GM13977 (cell line): Measurements from ENCODE around the gene TPRG1.

Experiments
- DNase-seq: peaks from one replicate; pipeline ENCODE4 v3.0.0; 2012; ENCODE audit warnings: low spot score
- in situ Hi-C: fragments of 300-500 bp; cut with MboI; formaldehyde crosslinking; loops from one replicate; pipeline ENCODE4 v1.12.0; 2022; ENCODE audit warnings: low sequenced_read_pairs, low pct_unique_long_range_greater_than_20kb, mixed read lengths, inconsistent platforms; ENCODE audit not compliant: unreplicated experiment
- TF ChIP-seq, protein P1 (sequence below): IDR thresholded peaks from 2 replicates; pipeline ENCODE4 v1.5.1; 2012; ENCODE audit warnings: mild to moderate bottlenecking, control low read depth; ENCODE audit not compliant: insufficient read depth; ENCODE audit errors: extremely low read depth, missing control alignments

The TPRG1 gene

DNA sequence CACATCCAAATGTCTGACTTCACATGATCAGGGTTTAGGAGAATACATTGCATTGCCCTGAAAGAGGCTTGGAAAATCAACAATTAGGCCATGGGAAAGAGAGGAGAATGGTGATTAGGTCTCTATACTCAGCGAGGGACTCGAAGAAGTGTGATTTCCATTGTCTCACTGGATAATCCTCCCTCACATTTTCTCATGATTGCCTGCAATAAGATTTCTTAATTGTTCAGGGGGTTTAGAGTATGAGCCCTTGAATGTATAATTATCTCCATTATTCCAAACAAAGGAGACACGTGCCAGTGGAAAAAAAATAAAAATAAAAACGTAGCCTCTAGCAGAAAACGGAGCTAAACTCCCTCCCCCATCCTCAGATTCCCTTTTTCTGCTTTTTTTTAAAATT lies 173.2 kb downstream of the TPRG1 start:
- TF ChIP-seq, protein P1, sequence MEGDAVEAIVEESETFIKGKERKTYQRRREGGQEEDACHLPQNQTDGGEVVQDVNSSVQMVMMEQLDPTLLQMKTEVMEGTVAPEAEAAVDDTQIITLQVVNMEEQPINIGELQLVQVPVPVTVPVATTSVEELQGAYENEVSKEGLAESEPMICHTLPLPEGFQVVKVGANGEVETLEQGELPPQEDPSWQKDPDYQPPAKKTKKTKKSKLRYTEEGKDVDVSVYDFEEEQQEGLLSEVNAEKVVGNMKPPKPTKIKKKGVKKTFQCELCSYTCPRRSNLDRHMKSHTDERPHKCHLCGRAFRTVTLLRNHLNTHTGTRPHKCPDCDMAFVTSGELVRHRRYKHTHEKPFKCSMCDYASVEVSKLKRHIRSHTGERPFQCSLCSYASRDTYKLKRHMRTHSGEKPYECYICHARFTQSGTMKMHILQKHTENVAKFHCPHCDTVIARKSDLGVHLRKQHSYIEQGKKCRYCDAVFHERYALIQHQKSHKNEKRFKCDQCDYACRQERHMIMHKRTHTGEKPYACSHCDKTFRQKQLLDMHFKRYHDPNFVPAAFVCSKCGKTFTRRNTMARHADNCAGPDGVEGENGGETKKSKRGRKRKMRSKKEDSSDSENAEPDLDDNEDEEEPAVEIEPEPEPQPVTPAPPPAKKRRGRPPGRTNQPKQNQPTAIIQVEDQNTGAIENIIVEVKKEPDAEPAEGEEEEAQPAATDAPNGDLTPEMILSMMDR: no peak
- no peak for DNase-seq
- in situ Hi-C loops: no loop called here

DNA sequence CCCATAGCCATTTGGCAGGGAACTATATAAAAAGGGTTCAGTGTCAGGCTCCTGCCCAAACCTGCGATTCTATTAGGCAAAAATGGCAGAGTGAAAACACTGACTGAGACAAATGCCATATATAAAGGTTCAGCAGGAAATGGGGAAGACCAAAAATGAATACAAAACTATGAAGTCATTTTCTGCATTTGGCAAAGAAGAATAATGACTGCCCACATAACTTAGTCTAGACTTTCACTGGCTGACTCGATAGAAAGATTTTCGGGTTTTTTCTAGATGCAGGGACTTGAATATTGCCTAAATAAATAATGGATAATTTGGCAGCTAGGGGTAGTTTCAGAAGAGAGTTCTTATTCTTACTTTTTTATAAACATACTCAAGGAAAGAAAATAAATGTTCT lies 178.0 kb downstream of the TPRG1 start:
- TF ChIP-seq, protein P1: no peak
- in situ Hi-C loops: no loop called here
- DNase-seq: peak; percentile 23

DNA sequence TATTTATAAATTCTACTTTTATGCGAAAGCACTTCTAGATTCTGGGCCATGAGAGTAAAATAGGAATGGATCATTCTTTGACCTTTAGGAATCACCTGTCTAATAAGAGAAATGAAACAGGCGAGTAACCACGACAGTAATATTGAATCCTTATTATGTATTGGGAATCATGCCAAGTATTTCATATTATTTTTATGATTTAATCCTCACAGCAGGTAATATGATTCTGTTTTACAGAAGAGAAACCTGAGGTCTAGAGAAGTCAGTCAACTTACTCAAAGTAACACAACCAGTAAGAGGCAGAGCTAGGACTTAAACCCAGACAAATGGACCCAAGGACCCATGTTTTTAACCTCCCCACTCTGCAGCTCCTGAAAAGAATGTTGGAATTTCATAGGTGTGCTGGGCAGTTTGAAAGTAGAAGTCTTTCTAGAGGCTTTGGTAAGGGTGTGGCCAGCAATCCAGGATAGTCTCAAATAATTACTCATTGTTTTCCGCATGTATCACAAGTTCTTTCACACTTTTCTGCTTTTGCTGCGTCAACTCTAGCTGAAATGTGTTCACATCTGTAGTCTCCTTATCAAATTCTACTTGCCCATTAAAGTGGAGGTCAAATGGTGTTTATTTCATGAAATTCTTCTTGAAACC lies 181.7 kb downstream of the TPRG1 start:
- DNase-seq: no peak
- TF ChIP-seq, protein P1: no peak
- in situ Hi-C loops: no loop called here

DNA sequence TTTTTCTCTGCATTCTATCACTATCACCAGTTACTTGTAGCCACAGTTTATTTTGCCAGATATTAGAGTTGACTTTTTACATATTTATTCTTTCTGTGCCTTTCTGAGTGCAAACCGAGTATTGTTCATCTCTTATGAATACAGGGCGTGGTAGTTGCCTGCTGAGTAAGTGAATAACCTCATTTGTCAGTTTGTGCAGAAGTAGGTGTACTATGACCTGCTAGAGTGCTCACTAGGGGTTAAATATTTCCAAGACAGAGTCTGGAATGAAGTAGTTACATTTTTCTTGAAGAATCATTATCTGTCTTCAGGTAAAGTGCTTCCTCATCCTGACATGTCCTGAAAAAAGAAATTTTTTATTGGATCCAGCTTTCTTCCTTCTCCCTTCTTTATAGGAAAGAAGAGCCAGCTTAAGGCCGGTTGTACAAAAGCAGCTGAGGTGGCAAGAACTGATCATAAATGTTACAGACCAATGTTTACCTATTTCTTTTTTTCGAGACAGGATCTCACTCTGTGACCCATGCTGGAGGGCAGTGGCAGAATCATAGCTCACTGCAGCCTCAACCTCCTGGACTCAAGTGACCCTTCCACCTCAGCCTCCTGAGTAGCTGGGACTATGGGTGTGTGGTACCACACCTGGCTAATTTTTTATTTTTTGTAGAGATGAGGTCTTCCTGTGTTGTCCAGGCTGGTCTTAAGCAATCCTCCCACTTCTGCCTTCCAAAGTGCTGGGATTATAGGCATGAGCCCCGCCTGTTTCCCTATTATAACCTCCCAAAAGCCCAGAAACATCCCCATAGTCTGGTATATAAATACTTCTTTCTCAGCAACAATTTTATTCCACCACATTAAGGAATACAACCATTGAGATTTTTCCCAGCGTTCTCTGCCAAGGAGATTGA lies 182.5 kb downstream of the TPRG1 start:
- no peak for DNase-seq
- in situ Hi-C loops: no loop called here
- TF ChIP-seq, protein P1: no peak

DNA sequence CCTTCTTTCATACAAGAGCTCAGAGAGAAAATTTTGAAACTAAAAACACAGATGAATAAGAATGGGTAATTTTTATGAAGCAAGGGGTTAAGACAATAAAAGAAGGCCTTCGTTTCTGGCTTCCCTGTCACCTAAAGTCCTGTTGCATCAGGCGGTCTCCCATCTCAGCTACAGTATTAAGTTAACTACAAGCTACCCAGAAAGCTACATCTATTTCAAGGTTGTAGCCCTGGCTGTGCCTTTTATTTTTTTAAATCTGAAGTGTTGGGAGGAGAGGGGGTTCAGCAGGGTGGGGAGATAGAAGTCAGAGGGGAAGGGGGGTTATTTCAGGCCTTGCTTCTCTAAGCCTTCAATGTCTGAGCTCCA lies 183.3 kb downstream of the TPRG1 start:
- no peak for DNase-seq
- TF ChIP-seq, protein P1: no peak
- in situ Hi-C loops: no loop called here

DNA sequence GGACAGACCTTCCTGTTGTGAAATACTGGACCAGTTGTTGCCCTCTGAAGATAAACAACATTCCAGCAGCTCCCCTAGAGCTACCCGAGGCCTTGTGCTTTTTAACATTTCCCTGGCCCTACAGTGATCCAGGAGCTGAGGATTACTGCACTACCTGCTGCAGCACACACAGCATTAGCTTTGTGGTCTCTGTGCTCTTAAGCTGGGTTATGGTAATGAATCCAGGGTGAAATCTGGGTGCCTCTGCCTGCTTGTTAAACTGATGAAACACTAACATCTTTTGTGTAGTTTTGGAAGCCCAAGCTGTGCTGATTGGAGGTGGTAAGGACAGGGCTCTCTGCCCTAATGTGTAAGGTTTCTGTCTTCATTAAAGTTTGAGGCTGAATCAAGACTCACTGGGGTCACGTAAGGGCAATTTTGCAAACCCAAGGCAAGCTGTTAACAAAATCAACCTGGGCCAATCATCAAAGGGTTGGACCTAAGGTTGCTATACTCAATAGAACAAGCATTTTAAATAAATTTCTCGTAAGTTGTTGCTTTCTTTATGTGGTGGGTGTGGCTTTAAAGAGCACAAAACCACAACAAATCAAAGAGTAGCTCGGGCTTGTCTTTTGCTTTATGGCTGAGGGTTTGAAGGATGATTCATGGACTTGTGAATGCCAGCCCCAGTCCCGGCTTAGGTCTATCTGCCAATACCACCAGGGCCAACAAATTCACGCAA lies 183.9 kb downstream of the TPRG1 start:
- in situ Hi-C loops: no loop called here
- TF ChIP-seq, protein P1: no peak
- no peak for DNase-seq
